ENCODE measurements around the gene GRIN1.

The GRIN1 gene

DNA sequence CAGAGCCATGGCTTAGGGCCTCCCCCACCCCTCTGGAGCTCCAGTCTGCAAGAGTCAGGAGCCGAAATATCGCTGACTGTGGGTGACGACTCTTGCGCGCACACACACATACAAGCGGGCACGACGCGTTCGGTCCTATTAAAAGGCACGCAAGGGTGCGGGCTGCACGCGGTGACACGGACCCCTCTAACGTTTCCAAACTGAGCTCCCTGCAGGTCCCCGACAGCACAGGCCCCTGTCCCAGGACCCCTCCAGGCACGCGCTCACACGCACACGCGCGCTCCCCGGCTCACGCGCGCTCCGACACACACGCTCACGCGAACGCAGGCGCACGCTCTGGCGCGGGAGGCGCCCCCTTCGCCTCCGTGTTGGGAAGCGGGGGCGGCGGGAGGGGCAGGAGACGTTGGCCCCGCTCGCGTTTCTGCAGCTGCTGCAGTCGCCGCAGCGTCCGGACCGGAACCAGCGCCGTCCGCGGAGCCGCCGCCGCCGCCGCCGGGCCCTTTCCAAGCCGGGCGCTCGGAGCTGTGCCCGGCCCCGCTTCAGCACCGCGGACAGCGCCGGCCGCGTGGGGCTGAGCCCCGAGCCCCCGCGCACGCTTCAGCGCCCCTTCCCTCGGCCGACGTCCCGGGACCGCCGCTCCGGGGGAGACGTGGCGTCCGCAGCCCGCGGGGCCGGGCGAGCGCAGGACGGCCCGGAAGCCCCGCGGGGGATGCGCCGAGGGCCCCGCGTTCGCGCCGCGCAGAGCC is at the start of gene GRIN1:
GRIN1 (plus strand) TSS at position 433 of the 746 bp plus-strand sequence. CDS start 333 bp downstream, outside the sequence.
- no peak for TF ChIP-seq JUND (IDR thresholded peaks at IDR 0.05; ENCODE audit: low read depth)
- peak; percentile 75 to 89 for DNase-seq (ENCODE audit: low read depth in 1 of 2, low spot score in 1 of 2)
- in situ Hi-C loops (cut with HindIII; ENCODE audit: low pct_unique_long_range_greater_than_20kb, low sequenced_read_pairs), result no loop called here

DNA sequence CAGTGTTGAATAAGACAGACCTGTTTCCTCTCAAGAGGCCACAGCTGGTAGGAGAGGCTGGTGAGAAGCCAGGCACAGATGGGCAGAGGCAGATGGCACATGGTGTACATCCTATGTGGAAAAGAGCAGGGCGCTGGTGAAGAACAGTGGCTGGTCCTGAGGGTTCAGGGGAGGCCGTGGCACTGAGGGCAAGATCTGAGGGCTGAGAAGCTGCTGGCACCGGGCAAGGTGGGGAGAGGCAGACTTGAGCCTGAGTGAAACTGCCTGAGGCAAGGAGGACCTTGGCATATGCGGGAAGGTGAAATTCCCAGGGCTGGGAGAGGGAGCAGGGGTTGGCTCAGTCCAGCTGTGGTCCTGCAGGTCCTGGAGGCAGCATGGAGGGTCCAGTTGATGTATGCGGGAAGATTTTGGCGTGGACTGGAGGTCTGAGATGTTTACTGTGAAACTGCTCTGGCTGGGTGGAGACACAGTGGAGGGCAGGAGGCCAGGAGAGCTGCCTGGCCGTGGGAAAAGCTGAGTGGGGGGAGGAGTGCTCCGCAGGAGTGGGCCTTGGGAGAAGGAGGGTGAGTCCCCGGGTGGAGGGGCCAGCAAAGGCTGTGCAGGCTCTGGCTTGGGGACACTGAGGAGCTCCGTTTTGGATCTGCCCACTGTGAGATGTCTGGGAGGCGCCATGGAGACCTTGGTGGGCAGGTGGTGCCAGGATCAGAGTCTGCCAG is 49.6 kb upstream of the GRIN1 start:
- no peak for DNase-seq (ENCODE audit: low read depth in 1 of 2, low spot score in 1 of 2)
- TF ChIP-seq JUND (IDR thresholded peaks at IDR 0.05; ENCODE audit: low read depth), result no peak
- in situ Hi-C loops (cut with HindIII; ENCODE audit: low pct_unique_long_range_greater_than_20kb, low sequenced_read_pairs), result no loop called here

- DNase-seq (ENCODE audit: low read depth in 1 of 2, low spot score in 1 of 2), result no peak
- TF ChIP-seq JUND (IDR thresholded peaks at IDR 0.05; ENCODE audit: low read depth), result no peak
- in situ Hi-C loops (cut with HindIII; ENCODE audit: low pct_unique_long_range_greater_than_20kb, low sequenced_read_pairs), result no loop called here
Measured at GRCh38 chr9:137095664-137096517, 43.1 kb upstream of the GRIN1 start.

GRCh38 chr9:137096785-137097546 is 42.0 kb upstream of the GRIN1 start:
- in situ Hi-C loops (cut with HindIII; ENCODE audit: low pct_unique_long_range_greater_than_20kb, low sequenced_read_pairs), result no loop called here
- DNase-seq (ENCODE audit: low read depth in 1 of 2, low spot score in 1 of 2), result no peak
- TF ChIP-seq JUND (IDR thresholded peaks at IDR 0.05; ENCODE audit: low read depth), result no peak

DNA sequence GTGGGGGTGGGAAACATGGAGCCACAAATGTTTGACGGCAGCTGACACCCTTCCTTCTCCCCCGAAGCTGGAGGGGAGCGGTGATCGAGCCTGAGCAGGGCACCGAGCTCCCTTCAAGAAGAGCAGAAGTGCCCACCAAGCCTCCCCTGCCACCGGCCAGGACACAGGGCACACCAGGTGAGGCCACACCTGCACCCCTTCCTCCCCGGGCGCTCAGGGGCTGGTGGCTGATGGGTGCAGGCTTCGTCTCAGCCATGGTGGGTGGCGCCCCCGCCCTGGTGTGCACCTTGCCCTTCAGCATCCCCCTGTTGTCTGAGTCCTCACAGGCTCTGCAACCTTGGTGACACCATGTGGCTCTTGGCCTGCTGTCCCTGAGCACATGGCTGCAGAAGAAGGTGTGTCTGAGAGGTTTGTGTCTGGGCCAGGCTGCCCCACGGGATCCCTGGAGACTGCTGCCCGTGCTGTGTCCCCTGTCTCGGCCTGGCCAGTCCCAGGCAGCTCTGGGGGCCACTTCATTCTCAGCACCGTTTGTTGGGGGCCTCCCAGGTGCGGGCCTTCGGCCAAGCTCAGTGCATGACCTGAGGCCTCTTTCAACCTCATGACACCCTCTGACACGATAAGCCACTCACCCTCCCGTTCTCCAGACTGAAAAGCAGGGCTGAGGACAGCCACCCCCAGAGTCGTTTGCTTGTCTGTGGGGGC is 41.0 kb upstream of the GRIN1 start:
- no peak for TF ChIP-seq JUND (IDR thresholded peaks at IDR 0.05; ENCODE audit: low read depth)
- DNase-seq (ENCODE audit: low read depth in 1 of 2, low spot score in 1 of 2), result no peak
- in situ Hi-C loops (cut with HindIII; ENCODE audit: low pct_unique_long_range_greater_than_20kb, low sequenced_read_pairs), result no loop called here

DNA sequence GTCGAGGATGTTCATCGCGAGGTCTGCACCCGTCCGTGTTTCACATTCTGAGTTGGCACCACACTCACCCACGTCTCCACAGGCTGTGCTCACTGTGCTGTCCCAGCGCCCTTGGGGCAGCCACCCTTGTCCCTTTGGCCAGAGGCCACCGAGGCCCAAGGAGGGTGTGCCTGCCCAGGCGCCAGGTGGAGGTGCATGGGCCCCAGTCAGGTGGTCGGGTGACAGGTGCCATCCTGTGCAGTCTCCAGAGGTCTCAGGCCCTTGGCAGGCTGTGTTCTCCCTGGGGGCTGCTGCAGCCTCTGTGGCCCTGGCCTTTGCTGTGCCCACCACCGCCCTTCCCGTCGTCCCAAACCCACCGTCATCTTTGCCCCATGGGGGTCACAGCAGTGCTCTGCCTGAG is 39.7 kb upstream of the GRIN1 start:
- no peak for TF ChIP-seq JUND (IDR thresholded peaks at IDR 0.05; ENCODE audit: low read depth)
- in situ Hi-C loops (cut with HindIII; ENCODE audit: low pct_unique_long_range_greater_than_20kb, low sequenced_read_pairs), result no loop called here
- DNase-seq (ENCODE audit: low read depth in 1 of 2, low spot score in 1 of 2), result no peak

GRCh38 chr9:137103206-137103999 is 35.6 kb upstream of the GRIN1 start:
- no peak for TF ChIP-seq JUND (IDR thresholded peaks at IDR 0.05; ENCODE audit: low read depth)
- no peak for DNase-seq (ENCODE audit: low read depth in 1 of 2, low spot score in 1 of 2)
- in situ Hi-C loops (cut with HindIII; ENCODE audit: low pct_unique_long_range_greater_than_20kb, low sequenced_read_pairs), result no loop called here

DNA sequence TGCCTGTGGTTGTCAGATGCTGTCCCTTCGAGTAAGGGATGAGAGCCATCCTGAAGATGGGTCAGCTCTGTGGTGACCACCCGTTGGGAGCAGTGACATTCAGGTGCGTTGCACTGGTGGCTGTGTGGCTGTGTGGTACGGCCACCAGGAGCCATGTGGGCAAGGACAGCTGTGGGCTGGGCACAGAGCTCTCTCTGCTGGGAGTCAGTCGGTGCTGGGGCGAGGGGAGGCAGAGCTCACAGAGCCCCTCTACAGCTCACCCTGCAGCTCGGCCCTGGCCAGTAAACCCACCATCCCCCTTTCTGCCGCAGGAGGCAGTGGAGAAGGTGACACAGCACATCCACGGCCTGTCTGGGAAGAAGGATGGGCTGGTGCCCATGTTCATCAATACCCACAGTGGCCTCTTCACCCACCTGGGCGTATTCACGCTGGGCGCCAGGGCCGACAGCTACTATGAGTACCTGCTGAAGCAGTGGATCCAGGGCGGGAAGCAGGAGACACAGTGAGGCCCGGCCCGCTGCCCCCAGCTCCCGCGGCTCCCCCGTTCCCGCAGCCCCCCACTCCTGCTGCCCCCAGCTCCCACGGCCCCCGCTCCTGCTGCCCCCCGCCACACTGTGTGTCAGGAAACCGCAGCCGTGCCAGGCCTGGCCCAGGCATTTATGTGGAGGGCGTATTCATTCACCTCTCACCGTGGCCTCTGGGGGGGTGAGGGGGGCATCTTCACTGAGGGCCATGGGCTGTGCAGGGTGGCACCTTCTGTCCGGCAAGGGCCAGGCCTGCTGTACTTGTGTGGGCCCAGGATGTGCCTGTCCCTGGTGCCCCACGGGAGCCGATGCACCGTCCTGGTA is 32.9 kb upstream of the GRIN1 start:
- TF ChIP-seq JUND (IDR thresholded peaks at IDR 0.05; ENCODE audit: low read depth), result no peak
- no peak for DNase-seq (ENCODE audit: low read depth in 1 of 2, low spot score in 1 of 2)
- in situ Hi-C loops (cut with HindIII; ENCODE audit: low pct_unique_long_range_greater_than_20kb, low sequenced_read_pairs), result no loop called here

- TF ChIP-seq JUND (IDR thresholded peaks at IDR 0.05; ENCODE audit: low read depth), result no peak
- in situ Hi-C loops (cut with HindIII; ENCODE audit: low pct_unique_long_range_greater_than_20kb, low sequenced_read_pairs), result no loop called here
- no peak for DNase-seq (ENCODE audit: low read depth in 1 of 2, low spot score in 1 of 2)
Measured at GRCh38 chr9:137106662-137107250, 32.2 kb upstream of the GRIN1 start.
